Kasumi-1 (cell line): Measurements from ENCODE around the gene PCSK2.
"Not testable (repeated sequence)": the region's sequence is repeated elsewhere in the genome, so short reads cannot be mapped to it uniquely, and the experiment has no call there.

Experiments
- DNase-seq, 2 experiments: peaks; one replicate each; lab custom pipeline; 2025; lab: John Stamatoyannopoulos, UW

The PCSK2 gene, protein sequence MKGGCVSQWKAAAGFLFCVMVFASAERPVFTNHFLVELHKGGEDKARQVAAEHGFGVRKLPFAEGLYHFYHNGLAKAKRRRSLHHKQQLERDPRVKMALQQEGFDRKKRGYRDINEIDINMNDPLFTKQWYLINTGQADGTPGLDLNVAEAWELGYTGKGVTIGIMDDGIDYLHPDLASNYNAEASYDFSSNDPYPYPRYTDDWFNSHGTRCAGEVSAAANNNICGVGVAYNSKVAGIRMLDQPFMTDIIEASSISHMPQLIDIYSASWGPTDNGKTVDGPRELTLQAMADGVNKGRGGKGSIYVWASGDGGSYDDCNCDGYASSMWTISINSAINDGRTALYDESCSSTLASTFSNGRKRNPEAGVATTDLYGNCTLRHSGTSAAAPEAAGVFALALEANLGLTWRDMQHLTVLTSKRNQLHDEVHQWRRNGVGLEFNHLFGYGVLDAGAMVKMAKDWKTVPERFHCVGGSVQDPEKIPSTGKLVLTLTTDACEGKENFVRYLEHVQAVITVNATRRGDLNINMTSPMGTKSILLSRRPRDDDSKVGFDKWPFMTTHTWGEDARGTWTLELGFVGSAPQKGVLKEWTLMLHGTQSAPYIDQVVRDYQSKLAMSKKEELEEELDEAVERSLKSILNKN

DNA sequence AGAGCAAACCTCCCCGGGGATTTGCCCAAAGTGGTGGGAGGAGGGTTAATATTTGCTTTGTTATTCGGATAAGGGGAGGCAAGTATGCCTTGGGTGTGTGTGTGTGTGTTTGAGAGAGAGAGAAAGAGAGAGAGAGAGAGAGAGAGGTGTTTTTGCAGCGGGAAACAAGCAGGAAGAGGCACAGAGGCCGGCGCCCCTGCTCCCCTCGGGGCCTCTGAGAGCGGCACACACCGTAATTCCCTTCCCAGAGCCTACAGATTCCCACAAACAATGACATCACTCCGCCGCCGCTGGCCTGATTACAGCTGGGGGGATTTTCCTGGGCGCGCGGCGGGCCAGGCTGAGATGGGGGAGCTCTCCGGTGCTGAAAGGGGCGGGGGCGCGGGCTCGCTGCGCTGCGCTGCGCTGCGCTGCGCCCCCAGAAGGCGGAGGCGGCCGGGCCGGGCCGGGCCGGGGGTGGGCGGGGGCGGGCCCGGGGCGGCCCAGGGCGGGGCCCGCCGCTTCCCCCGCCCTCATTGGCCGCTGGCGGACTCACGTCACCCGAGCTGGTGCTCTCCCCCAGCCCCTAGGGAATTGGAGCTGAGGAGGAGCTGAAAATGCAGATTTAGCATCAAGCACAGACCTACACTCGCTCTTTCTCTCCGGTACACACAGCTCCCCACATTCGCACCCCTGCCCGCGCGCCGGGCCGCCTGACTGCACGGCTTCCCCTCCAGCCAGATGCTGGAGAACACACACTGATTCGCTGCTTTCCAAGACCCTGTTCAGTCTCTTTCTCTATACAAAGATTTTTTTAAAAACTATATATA lies at the start of gene PCSK2:
PCSK2 (plus strand) TSS at position 631 of the 809 bp plus-strand sequence. CDS start 266 bp downstream, outside the sequence.
- no peak for DNase-seq

- DNase-seq: no peak
Observed at GRCh38 chr20:17177341-17177740, 49.5 kb upstream of the PCSK2 start.

DNA sequence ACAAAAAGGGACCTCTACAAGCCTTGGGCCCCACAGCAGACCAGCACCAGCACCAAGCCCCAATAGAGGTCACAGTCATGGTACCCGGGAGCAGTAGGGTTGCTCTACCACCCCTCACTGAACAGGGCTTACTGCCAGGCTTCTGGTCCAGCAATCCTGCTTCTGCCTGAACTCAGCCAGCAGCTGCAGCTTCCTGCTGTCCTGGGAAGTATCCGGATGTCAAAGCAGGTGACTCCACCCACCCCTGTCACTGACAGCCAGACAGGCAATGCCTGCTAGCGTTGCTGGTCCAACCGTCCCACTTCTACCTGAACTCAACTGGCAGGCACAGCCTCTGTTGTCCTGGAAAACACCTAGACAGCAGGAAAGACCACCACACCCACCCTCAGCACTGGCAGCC lies 47.0 kb upstream of the PCSK2 start:
- no peak for DNase-seq

- no peak for DNase-seq
Observed at GRCh38 chr20:17189976-17190695, 36.7 kb upstream of the PCSK2 start.

GRCh38 chr20:17197041-17197440 lies 29.8 kb upstream of the PCSK2 start:
- DNase-seq: no peak

- no peak for DNase-seq
Observed at GRCh38 chr20:17202030-17202429, 24.8 kb upstream of the PCSK2 start.

GRCh38 chr20:17202673-17203072 lies 24.2 kb upstream of the PCSK2 start:
- no peak for DNase-seq

DNA sequence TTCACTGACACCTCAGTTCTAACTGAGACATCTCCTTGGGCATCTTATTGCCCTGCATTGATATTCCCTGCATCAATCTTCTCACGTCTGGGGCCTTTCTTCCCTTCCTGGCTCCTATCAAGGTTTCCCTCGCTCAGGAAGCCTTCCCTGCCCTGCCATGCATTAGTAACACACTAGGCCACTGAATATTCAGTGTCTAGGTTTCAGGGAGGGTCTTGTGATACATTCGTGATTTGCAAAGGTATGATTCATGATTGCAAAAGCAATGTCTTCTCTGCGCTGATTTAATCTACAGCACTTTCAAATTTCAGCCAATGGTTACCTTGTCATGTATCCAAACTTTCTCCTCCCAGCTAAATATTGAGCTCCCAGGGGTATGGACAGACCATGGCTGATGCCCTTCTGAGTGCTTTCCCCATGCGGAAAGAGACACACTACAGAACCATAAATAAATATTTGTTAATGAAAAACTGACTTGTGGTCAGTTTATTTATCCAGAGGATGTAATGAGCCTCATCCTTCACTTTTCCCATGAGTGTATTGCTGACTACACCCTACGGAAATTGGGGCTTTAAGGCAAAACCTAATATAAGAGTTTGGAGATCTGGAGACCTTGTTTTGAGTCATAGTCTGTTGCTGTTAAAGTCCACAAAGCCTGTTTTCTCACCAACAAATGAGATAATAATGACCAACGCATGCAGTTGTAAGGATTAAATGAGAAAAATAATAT lies 21.6 kb upstream of the PCSK2 start:
- no peak for DNase-seq

DNA sequence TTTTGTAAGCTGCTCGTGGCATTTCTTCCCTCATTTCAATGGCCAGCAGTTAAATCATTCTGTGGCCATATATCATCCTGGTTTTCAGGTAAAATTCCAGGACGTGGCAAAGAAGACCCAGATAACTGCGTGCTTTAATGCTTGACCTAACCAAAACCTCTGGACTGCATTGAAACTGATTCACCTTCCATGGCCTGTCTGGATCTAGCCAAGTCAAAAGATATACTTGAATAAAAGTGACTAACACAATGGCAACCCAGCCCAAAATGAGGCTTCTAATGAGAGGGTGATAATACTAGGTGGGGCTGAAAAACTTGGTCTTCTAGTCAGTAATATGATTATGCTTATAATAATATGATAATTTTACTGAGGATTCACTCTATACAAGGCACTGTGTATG lies 16.5 kb upstream of the PCSK2 start:
- no peak for DNase-seq

DNA sequence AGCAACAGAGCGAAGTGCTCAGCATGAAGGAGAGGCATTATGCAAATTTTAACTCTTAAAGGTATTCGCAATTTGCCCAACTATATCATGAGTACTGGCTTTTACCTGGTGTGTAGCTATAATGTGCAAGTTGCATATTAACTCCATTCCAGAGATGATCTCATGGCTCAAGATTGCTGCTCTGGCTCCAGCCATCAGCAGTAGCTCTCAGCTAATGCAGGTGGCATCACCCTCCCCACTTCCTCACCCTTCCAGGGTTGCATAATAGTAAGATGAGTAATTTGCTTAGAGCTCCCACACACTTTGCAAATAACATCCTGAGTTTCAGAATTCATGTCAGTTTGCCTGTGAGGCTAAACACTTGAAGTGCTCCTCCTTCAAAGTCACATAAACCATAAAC lies 15.9 kb upstream of the PCSK2 start:
- DNase-seq: no peak

DNA sequence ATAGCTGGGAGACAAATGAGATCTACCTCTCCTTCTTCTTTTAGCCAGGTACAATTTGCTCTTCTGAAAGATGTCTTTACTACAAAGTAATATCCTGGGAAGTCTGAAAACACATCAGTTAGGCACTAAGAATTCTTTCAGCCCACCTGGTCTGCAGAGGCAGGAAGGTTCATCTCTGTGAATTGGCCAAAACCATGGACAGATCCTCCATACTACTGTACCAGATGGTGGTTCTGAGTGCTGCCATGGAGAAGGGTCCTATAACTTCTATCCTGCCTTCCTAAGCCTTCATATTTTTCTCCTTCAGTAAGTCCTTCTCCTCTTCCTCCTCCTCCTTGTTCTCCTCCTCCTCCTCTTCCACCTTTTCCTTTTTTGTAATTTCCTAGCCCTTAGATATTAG lies 11.7 kb upstream of the PCSK2 start:
- DNase-seq: no peak

DNA sequence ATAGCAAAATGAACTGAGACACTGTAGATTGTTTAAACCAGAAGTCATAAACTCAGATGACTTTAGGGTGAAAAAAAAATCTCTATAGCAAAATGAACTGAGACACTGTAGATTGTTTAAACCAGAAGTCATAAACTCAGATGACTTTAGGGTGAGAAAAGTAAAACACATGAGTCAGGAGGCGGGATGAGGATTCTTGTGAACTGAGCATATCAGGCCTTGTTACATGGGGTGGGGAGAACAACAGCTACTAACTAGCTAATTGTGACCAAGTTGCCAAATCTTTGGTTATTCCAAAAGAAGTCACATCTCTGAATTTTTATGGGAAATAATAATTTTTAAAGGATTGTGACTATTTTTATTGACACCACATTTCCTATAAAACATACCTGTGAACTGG lies 7.0 kb upstream of the PCSK2 start:
- not testable (repeated sequence) for DNase-seq

DNA sequence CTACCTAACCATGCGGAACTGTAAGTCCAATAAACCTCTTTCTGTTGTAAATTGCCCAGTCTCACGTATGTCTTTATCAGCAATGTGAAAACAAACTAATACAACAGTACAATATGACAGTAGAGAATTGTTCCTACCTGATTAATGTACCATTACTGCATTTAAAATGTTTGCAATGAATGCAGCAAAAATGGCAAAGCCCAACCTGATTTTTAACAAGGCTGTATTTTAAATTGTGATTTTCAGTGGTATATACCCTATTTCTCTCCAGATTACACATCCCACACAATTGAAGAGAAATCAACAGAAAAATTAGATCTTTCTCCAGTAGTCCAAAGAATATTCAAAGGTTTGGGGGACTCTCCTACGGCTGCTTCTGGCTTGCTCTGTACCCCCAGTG lies 3.3 kb upstream of the PCSK2 start:
- DNase-seq: no peak

DNA sequence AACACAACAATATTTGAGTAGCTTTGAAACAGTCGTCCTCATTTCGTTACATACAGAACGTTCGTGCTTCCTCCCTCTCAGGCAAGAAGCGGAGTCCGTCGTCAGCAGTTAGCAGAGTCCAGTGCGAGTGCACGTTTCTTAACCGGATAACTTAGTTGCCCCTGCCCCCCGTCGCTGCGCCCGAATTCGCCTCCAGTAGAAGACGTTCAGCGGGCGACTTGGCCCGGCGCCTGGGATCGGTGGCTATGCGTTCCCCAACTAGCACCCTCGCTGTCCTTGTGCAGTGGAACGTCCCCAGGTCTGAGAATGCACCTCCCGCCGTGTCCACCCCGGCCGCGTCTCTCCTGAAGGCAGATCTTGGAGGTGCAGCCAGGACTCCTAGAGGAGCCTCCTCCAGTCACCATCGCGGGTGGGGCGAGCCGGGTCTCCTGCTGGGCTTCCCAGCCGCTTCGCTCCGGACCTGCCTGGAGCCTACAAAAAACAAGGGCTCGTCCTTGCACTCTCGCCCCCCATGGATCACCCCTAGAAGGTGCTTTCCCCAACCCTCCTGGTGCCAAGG lies 910 bp upstream of the PCSK2 start:
- no peak for DNase-seq

DNA sequence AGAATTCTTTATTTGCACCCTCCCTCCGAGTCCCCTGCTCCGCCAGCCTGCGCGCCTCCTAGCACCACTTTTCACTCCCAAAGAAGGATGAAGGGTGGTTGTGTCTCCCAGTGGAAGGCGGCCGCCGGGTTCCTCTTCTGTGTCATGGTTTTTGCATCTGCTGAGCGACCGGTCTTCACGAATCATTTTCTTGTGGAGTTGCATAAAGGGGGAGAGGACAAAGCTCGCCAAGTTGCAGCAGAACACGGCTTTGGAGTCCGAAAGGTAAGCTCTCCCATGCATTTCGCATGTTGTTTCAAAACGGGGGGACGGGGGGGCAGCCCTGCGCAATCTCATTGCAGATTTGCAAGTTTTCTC lies 357 bp downstream of the PCSK2 start:
- no peak for DNase-seq

DNA sequence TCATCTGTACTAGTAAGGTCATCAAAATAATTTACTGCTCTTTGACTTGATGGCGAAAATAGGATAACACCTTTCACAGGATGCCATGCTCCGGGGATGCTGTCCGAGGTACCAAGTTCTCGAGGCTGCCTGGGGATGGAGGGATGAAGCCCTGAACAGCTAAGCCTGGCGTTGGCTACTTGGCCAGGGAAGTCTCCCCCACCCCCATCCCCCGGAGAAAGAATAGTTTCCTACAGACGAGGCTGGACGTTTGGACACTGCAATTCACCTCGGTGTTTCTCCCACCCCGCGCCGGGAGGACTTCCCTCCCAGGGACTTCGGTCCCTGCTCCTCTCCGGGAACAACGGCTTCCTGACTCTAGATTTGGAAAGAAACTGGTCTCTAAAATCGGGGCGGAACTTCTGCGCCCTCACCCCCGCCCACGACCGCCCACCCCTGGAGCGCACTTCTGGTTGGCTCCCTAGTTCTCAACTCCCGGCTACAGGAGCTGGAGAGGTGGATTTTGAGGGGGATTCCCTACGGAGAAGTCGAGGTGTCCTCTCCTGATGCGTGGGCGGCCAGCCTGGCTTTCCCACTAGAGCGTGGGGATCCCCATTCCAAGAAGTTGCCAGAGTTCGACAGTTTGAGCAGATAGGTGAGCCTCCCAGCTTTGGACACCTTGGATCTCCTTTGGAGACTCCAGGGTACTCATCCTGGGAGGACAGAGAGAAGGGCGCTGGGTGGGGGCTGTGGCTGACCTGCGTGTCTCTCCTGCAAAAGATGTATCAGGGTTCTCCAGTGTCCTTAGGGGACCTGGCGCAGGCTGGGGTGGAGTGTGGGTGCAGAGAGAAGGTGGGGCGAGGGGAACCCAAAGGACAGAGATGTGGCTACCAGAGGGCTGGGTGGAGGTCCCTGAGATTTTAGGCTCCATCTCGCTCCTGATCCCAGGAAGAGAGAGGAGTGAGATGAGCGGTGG lies 1.1 kb downstream of the PCSK2 start:
- no peak for DNase-seq

DNA sequence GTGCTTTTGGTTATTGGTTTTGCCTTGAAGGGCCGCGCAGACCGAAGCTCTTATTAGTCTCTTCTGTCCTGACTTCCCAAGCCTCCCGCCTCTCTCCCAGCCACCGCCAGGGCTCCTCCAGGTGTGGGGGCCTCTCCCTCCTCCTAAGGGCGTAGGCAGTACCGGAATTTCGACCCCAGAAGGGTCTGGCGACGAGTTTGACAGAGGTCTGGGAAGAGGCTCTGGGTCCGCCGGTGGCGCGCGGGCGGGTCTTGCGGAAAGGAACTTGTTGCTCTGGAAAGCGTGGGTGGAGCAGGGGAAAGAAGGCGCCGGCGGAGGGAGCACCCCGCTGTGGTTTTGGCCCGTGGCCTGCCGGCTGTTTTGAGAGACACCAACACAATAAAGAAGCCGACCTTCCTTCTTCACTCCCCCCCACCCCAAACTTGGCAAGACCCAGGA lies 1.8 kb downstream of the PCSK2 start:
- no peak for DNase-seq

GRCh38 chr20:17229256-17229655 lies 2.4 kb downstream of the PCSK2 start:
- DNase-seq: no peak

DNA sequence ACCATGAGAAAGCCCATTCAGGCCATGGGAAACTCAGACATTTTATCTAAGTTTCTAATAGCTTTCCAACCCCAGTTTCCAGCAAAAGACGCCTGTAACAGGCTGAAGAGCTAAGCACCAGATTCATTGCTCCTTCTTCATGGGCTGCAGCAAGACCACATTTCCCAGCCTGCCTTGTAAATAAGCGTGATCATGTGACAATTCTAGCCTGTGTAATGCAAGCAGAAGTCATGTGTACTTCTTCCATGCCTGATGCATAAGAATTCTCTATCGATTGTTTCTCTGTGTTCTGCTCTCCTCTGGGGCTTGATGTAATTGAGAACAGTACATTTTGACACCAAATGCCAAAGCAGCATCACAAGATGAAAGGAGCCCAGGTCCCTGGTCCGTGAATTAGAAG lies 6.8 kb downstream of the PCSK2 start:
- no peak for DNase-seq

DNA sequence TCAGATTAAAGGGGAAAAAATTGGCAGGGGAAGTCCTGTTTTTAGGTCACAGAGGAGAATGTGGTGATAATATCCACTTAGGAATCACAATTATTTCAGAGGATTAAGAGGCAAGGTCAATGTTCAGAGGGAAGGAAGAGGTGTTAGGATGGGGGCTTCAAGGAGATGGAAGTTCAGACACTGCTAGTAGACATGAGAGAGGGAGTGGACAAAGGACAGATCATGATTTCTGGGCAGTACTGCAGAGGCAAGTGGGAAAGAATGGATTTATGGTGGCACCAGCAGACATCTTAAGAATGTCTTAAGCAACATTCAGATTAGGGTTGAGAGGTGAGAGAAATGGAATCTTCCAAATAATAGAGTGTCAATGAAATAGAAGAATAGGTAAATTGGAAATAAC lies 9.9 kb downstream of the PCSK2 start:
- DNase-seq: no peak
